Sigmoid colon (tissue), 4 donors: Measurements from ENCODE around the gene IGFL2.

Experiments
- CTCF ChIP-seq, 4 experiments: fragments of 450-650 bp in 3 of 4; fragments of 200-600 bp in 1 of 4; IDR thresholded peaks; one replicate each; pipeline ENCODE4 v1.5.1; 2016 to 2019; ENCODE audit warnings: antibody characterized with exemption in 4 of 4, mild to moderate bottlenecking in 3 of 4, moderate library complexity in 2 of 4
- EP300 ChIP-seq, 4 donors: sonication (generic); formaldehyde crosslinking; IDR thresholded peaks; one replicate each; pipeline ENCODE4 v1.6.1; 2017; ENCODE audit warnings: antibody characterized with exemption in 4 of 4
- POLR2A ChIP-seq, 2 donors: fragments of 450-650 bp; IDR thresholded peaks; one replicate each; pipeline ENCODE4 v1.6.1; 2016; ENCODE audit warnings: antibody characterized with exemption in 2 of 2, mild to moderate bottlenecking in 2 of 2, moderate library complexity in 2 of 2
- POLR2AphosphoS5 ChIP-seq, 4 donors: sonication (generic); formaldehyde crosslinking; IDR thresholded peaks; one replicate each; pipeline ENCODE4 v1.6.1; 2017; ENCODE audit warnings: antibody characterized with exemption in 4 of 4

GRCh38 chr19:46162731-46163130 lies 14.7 kb downstream of the IGFL2 start:
- no peak for TF ChIP-seq CTCF (IDR thresholded peaks at IDR 0.05)
- TF ChIP-seq EP300 (IDR thresholded peaks at IDR 0.05) = no peak
- no peak for TF ChIP-seq POLR2A (IDR thresholded peaks at IDR 0.05)
- TF ChIP-seq POLR2AphosphoS5 (IDR thresholded peaks at IDR 0.05) = no peak
